B cell (primary cell): ENCODE data around the gene AFF2. TPM values are rescaled to one million over a fixed set of nuclear protein-coding genes. Genes with fewer than 3 reads are reported as not detected.

Experiments
- ATAC-seq: fragments of 200-7000 bp; cut with Tn5 transposase; one replicate; pipeline ENCODE4 v1.10.0; 2021; ENCODE audit warnings: low read depth, mild to moderate bottlenecking, moderate number of reproducible peaks, moderate library complexity
- CTCF ChIA-PET: fragments of 350-600 bp; sonication (Branson Sonifier 250); formaldehyde crosslinking; loops from one replicate; lab custom pipeline; 2021; ENCODE audit warnings: antibody characterized with exemption, inconsistent platforms; lab: Charles Lee
- POLR2A ChIA-PET: fragments of 350-600 bp; sonication (Branson Sonifier 250); formaldehyde crosslinking; loops from one replicate; lab custom pipeline; 2021; ENCODE audit warnings: antibody characterized with exemption; lab: Charles Lee
- DNase-seq: peaks from one replicate; pipeline ENCODE4 v3.0.0; 2013
- H2AFZ ChIP-seq: 2 replicates; pipeline ENCODE4 v1.6.1; 2012; ENCODE audit warnings: mild to moderate bottlenecking, low read depth, low read length; ENCODE audit not compliant: insufficient read depth, poor library complexity, severe bottlenecking
- H3K27ac ChIP-seq, 2 donors: 1 replicate in 1 of 2; 2 replicates in 1 of 2; pipeline ENCODE4 v1.5.1; 2012 to 2013; ENCODE audit warnings: low read length in 2 of 2, mild to moderate bottlenecking in 2 of 2, moderate library complexity in 1 of 2
- H3K27me3 ChIP-seq, 4 experiments: fragments of 200-600 bp in 1 of 4; sonication (generic) in 1 of 4; replicated peaks in 1 of 4; 1 replicate in 2 of 4; 2 replicates in 2 of 4; pipeline versions ENCODE4 v1.6.1 to v1.7.0; 2013 to 2016; ENCODE audit warnings: low read length in 3 of 4, mild to moderate bottlenecking in 2 of 4, mixed read lengths in 1 of 4, moderate library complexity in 1 of 4; ENCODE audit not compliant: insufficient read depth in 4 of 4, control insufficient read depth in 3 of 4; ENCODE audit errors: control extremely low read depth in 1 of 4
- H3K36me3 ChIP-seq, 2 experiments: replicated peaks in 1 of 2; 1 replicate in 1 of 2; 2 replicates in 1 of 2; pipeline versions ENCODE4 v1.6.1 to v1.7.1; 2013; ENCODE audit warnings: low read length in 1 of 2; ENCODE audit not compliant: insufficient read depth in 2 of 2, control insufficient read depth in 1 of 2; ENCODE audit errors: control extremely low read depth in 1 of 2, extremely low read depth in 1 of 2
- H3K4me1 ChIP-seq, 2 donors: fragments of 200-600 bp in 1 of 2; sonication (generic) in 1 of 2; 1 replicate in 1 of 2; 2 replicates in 1 of 2; pipeline versions ENCODE4 v1.5.1 to v1.6.1; 2013 to 2017; ENCODE audit warnings: low read length in 2 of 2; ENCODE audit not compliant: control insufficient read depth in 2 of 2, insufficient read depth in 2 of 2
- H3K4me2 ChIP-seq: replicated peaks from 2 replicates; pipeline ENCODE3; 2012; ENCODE audit warnings: mild to moderate bottlenecking, low read depth, low read length; ENCODE audit not compliant: poor library complexity, severe bottlenecking
- H3K4me3 ChIP-seq, 5 experiments: fragments of 200-600 bp in 1 of 5; sonication (generic) in 1 of 5; 1 replicate in 3 of 5; 2 replicates in 2 of 5; pipeline versions ENCODE4 v1.5.1 to v1.7.0; 2011 to 2016; ENCODE audit warnings: low read length in 4 of 5, mild to moderate bottlenecking in 4 of 5, low read depth in 2 of 5, control low read depth in 1 of 5, moderate library complexity in 1 of 5; ENCODE audit not compliant: insufficient read depth in 1 of 5; ENCODE audit errors: control extremely low read depth in 1 of 5, extremely low read depth in 1 of 5
- H3K79me2 ChIP-seq: fragments of 200-600 bp; sonication (generic); one replicate; pipeline ENCODE4 v1.6.0; 2016; ENCODE audit warnings: low read length; ENCODE audit not compliant: control insufficient read depth, insufficient read depth
- H3K9ac ChIP-seq: fragments of 200-600 bp; sonication (generic); 2 replicates; pipeline ENCODE4 v1.6.1; 2017; ENCODE audit warnings: mild to moderate bottlenecking, low read length, moderate library complexity
- H3K9me3 ChIP-seq, 3 donors: one replicate each; pipeline versions ENCODE4 v1.6.1 to v1.7.1; 2013; ENCODE audit warnings: low read length in 2 of 3; ENCODE audit not compliant: control insufficient read depth in 2 of 3, insufficient read depth in 1 of 3; ENCODE audit errors: control extremely low read depth in 1 of 3
- H4K20me1 ChIP-seq: 2 replicates; pipeline ENCODE4 v1.6.0; 2012; ENCODE audit warnings: mild to moderate bottlenecking, low read length; ENCODE audit not compliant: insufficient read depth, control insufficient read depth, poor library complexity, severe bottlenecking
- H3K27ac Mint-ChIP-seq: one replicate; pipeline ENCODE4 v1.8.0; 2021; ENCODE audit warnings: mixed read lengths
- H3K27me3 Mint-ChIP-seq: one replicate; pipeline ENCODE4 v1.8.0; 2021; ENCODE audit warnings: mixed read lengths
- H3K4me1 Mint-ChIP-seq: one replicate; pipeline ENCODE4 v1.8.0; 2021; ENCODE audit warnings: mixed read lengths
- H3K4me3 Mint-ChIP-seq: one replicate; pipeline ENCODE4 v1.8.0; 2021; ENCODE audit warnings: mixed read lengths
- H3K9me3 Mint-ChIP-seq: one replicate; pipeline ENCODE4 v1.8.0; 2022; ENCODE audit warnings: mixed read lengths; ENCODE audit not compliant: insufficient read depth
- CTCF ChIP-seq: fragments of 200-600 bp; IDR thresholded peaks from one replicate; pipeline ENCODE4 v1.8.0; 2022; ENCODE audit warnings: antibody characterized with exemption, mild to moderate bottlenecking
- EZH2 ChIP-seq: IDR thresholded peaks from 2 replicates; pipeline ENCODE4 v1.6.1; 2012; ENCODE audit warnings: borderline replicate concordance, low read depth, mild to moderate bottlenecking, moderate library complexity, low read length; ENCODE audit not compliant: insufficient read depth, poor library complexity, severe bottlenecking
- WGBS: methylation state at CpG from one replicate; pipeline ENCODE4 v1.1.5; 2013; ENCODE audit warnings: missing lambda C conversion rate; ENCODE audit not compliant: insufficient coverage; 5-methylcytosine and 5-hydroxymethylcytosine counted together
- intact Hi-C: fragments of 100-400 bp; cut with micrococcal nuclease; formaldehyde crosslinking; loops from one replicate; pipeline ENCODE4 v1.10.0; 2022
- polyA plus RNA-seq: library from polyadenylated mRNA; depleted of rRNA; stranded (reverse); fragments of >200 nt; gene quantifications from 2 replicates; pipeline ENCODE4 v1.2.3, GENCODE V29; 2012
- total RNA-seq, 2 donors: library from RNA; stranded (reverse); fragments of 120-200 nt in 1 of 2; gene quantifications; 1 replicate in 1 of 2; 2 replicates in 1 of 2; pipeline versions ENCODE4 v1.2.3 to v1.2.4, GENCODE V29; 2013 to 2022

Gene AFF2
- total and polyA plus RNA-seq, 2 donors (not counting 1 experiment from before 2014, with no cell fraction given) = 0.06 to 12.0 TPM

GRCh38 chrX:148806145-148806870 is 305.9 kb downstream of the AFF2 start:
- Mint-ChIP-seq H3K9me3 (no peaks in the 10 kb centered on the region), H3K27me3 (no peaks in the 10 kb centered on the region), H3K27ac (no peak overlapping the region), H3K4me1 (no peaks in the 10 kb centered on the region), H3K4me3 (no peak overlapping the region)
- H3K36me3 ChIP-seq = no peaks in the 10 kb centered on the region
- CTCF ChIA-PET = no interaction called here
- H3K79me2 ChIP-seq = no peaks in the 10 kb centered on the region
- DNase-seq = no peak
- H3K4me3 ChIP-seq = no peak overlapping the region
- H3K4me2 ChIP-seq = no peak overlapping the region
- WGBS = 100% methylated on average over 5 of the region's 17 CpGs
- no peak overlapping the region for H2AFZ ChIP-seq
- H3K27me3 ChIP-seq = no peaks in the 10 kb centered on the region
- H3K9me3 ChIP-seq = no peaks in the 10 kb centered on the region
- no peak overlapping the region for H3K9ac ChIP-seq
- POLR2A ChIA-PET = no interaction called here
- H4K20me1 ChIP-seq = no peaks in the 10 kb centered on the region
- H3K4me1 ChIP-seq = no peaks in the 10 kb centered on the region
- no peak for ATAC-seq
- H3K27ac ChIP-seq = no peak overlapping the region
- intact Hi-C loops = no loop called here
- no peak for TF ChIP-seq EZH2
- no peak for TF ChIP-seq CTCF

- Histone ChIP-seq H3K9ac (no peak overlapping the region), H3K9me3 (no peaks in the 10 kb centered on the region), H4K20me1 (no peaks in the 10 kb centered on the region), H3K4me2 (no peak overlapping the region), H3K36me3 (no peaks in the 10 kb centered on the region), H3K4me1 (no peaks in the 10 kb centered on the region), H3K27ac (no peak overlapping the region), H3K79me2 (no peaks in the 10 kb centered on the region), H2AFZ (no peak overlapping the region), H3K4me3 (no peak overlapping the region), H3K27me3 (no peaks in the 10 kb centered on the region)
- no peak overlapping the region for H3K27ac Mint-ChIP-seq
- 95% methylated on average over 4 of the region's 6 CpGs for WGBS
- H3K9me3 Mint-ChIP-seq = no peaks in the 10 kb centered on the region
- H3K27me3 Mint-ChIP-seq = no peaks in the 10 kb centered on the region
- intact Hi-C loops = no loop called here
- DNase-seq = no peak
- TF ChIP-seq EZH2 (no peak), CTCF (no peak)
- no peak for ATAC-seq
- POLR2A ChIA-PET = no interaction called here
- CTCF ChIA-PET = no interaction called here
- no peak overlapping the region for H3K4me3 Mint-ChIP-seq
- no peaks in the 10 kb centered on the region for H3K4me1 Mint-ChIP-seq
Measured at GRCh38 chrX:148808833-148809232, 308.4 kb downstream of the AFF2 start.
